Measurements from ENCODE around the gene RTKN. TPM values are rescaled to one million over a fixed set of nuclear protein-coding genes. Genes with fewer than 3 reads are reported as not detected.

RTKN gene, protein sequence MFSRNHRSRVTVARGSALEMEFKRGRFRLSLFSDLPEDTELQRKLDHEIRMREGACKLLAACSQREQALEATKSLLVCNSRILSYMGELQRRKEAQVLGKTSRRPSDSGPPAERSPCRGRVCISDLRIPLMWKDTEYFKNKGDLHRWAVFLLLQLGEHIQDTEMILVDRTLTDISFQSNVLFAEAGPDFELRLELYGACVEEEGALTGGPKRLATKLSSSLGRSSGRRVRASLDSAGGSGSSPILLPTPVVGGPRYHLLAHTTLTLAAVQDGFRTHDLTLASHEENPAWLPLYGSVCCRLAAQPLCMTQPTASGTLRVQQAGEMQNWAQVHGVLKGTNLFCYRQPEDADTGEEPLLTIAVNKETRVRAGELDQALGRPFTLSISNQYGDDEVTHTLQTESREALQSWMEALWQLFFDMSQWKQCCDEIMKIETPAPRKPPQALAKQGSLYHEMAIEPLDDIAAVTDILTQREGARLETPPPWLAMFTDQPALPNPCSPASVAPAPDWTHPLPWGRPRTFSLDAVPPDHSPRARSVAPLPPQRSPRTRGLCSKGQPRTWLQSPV
- total RNA-seq (10 to 100 TPM; 10.9 to 19.6 (median 15.3) TPM), polyA plus RNA-seq (10 to 100 TPM; 18.0 to 27.6 TPM)
- long read RNA-seq, donor 1, transcript RTKN-201 (12 exons, 2,220 nt) = minor isoform, 7 of 25 reads
- long read RNA-seq, donor 1, transcript RTKN-202 (12 exons, 2,142 nt) = major isoform, 9 of 25 reads
- long read RNA-seq, donor 1, partial matches to known transcripts = 2 of 25 reads
- long read RNA-seq, donor 1, other reads (novel, unspliced or antisense) = 6 of 25 reads
- long read RNA-seq, donor 2, transcript RTKN-201 (12 exons, 2,220 nt) = minor isoform, 8 of 50 reads
- long read RNA-seq, donor 2, transcript RTKN-202 (12 exons, 2,142 nt) = major isoform, 13 of 50 reads
- long read RNA-seq, donor 2, partial matches to known transcripts = 5 of 50 reads
- long read RNA-seq, donor 2, other reads (novel, unspliced or antisense) = 23 of 50 reads
- long read RNA-seq, donor 3, partial matches to known transcripts = 3 of 20 reads
- long read RNA-seq, donor 3, other reads (novel, unspliced or antisense) = 12 of 20 reads

DNA sequence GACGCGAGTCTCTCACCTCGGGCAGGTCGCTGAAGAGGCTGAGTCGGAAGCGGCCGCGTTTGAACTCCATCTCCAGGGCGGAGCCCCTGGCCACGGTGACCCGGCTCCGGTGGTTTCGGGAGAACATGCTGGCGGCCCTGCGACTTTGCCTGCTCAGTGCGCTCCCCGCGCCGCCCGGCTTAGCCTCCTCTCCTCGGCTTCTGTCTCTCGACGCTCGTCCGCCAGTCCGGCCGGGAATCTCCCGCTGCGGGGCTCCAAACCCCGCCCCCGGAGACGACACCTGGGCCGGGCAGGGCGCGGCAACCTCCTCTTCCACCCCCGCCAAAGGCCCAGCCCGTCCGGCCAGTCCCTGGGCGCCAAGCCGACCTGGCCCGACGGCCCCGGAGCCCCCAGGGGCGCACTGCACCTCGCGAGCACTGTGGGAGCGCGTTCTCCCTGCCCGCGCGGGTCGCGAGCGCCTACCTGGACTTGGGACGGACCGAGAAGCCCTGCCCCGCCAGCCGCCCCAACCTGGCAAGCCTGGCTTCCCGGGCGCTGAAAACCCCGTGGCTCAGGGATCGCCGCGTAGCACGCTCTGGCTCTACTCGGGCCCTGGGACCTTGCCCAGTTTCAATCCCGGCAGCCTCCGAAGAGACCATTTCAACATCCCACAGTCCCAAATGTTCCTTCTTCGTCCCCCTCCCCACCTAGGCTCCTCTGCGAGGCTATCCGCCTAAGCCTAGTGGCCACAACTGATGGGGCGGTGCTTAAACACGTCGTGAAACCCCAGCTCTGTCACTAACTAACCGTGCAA lies at the start of gene RTKN:
Gene RTKN, minus strand, starts transcription at position 248 of the 793 bp plus-strand sequence. Its CDS starts 121 bp downstream, at position 127.
- Histone ChIP-seq H3K4me1 (peaks cover 0 to 58% (median 35%) of the 10 kb centered on the region in 12 donors), H3K27ac (peak within 1 kb of the TSS; percentile 77 to 95 (median 86)), H3K4me3 (peak within 1 kb of the TSS; percentile 30 to 72 (median 60)), H3K36me3 (no peaks in the 10 kb centered on the region), H3K9me3 (no peaks in the 10 kb centered on the region), H3K27me3 (peaks cover 0 to 40% (median 0%) of the 10 kb centered on the region in 9 donors)
- peak in 1 of 5 donors; percentile 53 for DNase-seq
- ATAC-seq = peak in 2 of 4 donors; percentile 7 to 11
- 6 to 30% (median 13%) methylated on average over 49 to 75 of the region's 75 CpGs for WGBS, 4 donors
- TF ChIP-seq, protein P1, sequence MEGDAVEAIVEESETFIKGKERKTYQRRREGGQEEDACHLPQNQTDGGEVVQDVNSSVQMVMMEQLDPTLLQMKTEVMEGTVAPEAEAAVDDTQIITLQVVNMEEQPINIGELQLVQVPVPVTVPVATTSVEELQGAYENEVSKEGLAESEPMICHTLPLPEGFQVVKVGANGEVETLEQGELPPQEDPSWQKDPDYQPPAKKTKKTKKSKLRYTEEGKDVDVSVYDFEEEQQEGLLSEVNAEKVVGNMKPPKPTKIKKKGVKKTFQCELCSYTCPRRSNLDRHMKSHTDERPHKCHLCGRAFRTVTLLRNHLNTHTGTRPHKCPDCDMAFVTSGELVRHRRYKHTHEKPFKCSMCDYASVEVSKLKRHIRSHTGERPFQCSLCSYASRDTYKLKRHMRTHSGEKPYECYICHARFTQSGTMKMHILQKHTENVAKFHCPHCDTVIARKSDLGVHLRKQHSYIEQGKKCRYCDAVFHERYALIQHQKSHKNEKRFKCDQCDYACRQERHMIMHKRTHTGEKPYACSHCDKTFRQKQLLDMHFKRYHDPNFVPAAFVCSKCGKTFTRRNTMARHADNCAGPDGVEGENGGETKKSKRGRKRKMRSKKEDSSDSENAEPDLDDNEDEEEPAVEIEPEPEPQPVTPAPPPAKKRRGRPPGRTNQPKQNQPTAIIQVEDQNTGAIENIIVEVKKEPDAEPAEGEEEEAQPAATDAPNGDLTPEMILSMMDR (IDR thresholded peaks at IDR 0.05) = no peak
- no peak for TF ChIP-seq POLR2A (IDR thresholded peaks at IDR 0.05)
- intact Hi-C loops (cut with DNase I) = loop anchor here in 1 of 10 donors (2.0 kb wide), 1 partner anchor 13 kb away; the partner anchor contains the start of gene INO80B

DNA sequence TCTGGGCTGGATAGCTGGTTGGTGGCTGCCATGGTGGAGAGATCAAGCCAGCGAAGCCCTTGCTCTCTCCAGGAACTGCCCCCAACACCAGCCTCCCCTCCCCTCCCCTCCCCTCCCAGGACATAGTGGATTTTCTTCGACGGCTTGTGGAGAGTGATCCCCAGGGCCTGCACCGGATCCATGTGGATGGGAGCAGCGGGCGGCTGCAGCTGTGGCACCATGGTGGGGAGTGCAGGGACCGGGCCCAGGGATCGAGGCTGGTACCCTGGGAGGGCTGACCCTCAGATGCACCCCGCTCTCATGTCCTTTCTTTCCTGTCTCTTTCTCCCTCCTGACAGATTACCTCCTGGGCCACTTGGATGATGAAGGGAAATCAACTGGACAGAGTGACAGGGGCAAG lies 48.2 kb upstream of the RTKN start:
- DNase-seq (no peak), ATAC-seq (no peak)
- TF ChIP-seq POLR2A (IDR thresholded peaks at IDR 0.05) = no peak
- TF ChIP-seq, protein P1 (IDR thresholded peaks at IDR 0.05) = no peak
- 92 to 97% (median 92%) methylated on average over 9 of the region's 9 CpGs; no CpG with 5 or more reads in 1 of the 4 donors for WGBS, 4 donors
- no peaks in the 10 kb centered on the region for H3K4me1 ChIP-seq
- no peaks in the 10 kb centered on the region for H3K9me3 ChIP-seq
- H3K36me3 ChIP-seq = peaks cover 0 to 94% (median 69%) of the 10 kb centered on the region in 9 donors
- H3K27me3 ChIP-seq = no peaks in the 10 kb centered on the region
- no peak overlapping the region for H3K4me3 ChIP-seq
- H3K27ac ChIP-seq = no peak overlapping the region
- intact Hi-C loops (cut with DNase I) = loop anchor here in 1 of 10 donors (5.0 kb wide), 1 partner anchor 37 kb away; the partner anchor contains the start of genes AUP1, DQX1 and HTRA2

DNA sequence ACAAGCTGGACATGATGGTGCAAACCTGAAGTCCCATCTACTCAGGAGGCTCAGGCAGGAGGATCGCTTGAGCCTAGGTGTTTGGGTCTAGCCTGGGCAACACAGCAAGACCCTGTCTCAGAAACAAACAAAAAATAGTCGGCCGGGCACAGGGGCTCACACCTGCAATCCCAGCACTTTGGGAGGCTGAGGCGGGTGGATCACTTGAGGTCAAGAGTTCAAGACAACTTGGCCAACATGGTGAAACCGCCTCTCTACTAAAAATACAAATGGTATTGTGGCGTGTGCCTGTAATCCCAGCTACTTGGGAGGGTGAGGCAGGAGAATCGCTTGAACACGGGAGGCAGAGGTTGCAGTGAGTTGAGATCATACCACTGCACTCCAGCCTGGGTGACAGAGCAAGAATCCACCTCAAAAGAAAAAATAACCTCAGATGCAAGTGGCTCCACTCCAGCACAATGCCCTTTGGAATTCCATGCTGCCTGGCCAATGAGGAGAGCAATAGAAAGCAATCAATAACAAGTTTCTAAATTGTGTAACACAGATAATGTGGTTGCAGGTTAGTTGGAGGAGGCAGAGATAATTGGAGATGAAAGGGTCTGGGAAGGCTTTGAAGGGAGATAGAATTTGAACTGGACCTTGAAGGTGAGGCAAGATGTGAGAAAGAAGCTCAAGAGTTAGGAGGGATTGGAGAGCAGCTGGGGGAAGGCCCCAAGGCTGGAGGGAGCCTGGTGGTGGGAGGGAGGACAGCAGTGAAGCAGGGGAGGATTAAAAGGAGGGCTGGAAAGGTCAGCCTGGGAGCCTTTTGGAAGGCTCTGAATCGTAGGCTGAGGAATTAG lies 47.1 kb upstream of the RTKN start:
- no peak for DNase-seq
- peaks cover 0 to 7% (median 3%) of the 10 kb centered on the region in 12 donors for H3K4me1 ChIP-seq
- no peak overlapping the region for H3K4me3 ChIP-seq
- WGBS, 4 donors = 91 to 95% (median 93%) methylated on average over 9 of the region's 9 CpGs
- intact Hi-C loops (cut with DNase I) = loop anchor here in 1 of 10 donors (5.0 kb wide), 1 partner anchor 38 kb away; the partner anchor contains the start of genes AUP1, DQX1 and HTRA2
- H3K36me3 ChIP-seq = peaks cover 0 to 95% (median 64%) of the 10 kb centered on the region in 9 donors
- ATAC-seq = no peak
- H3K27me3 ChIP-seq = no peaks in the 10 kb centered on the region
- H3K27ac ChIP-seq = no peak overlapping the region
- TF ChIP-seq POLR2A (IDR thresholded peaks at IDR 0.05) = no peak
- TF ChIP-seq, protein P1 (IDR thresholded peaks at IDR 0.05) = no peak
- no peaks in the 10 kb centered on the region for H3K9me3 ChIP-seq

Data from heart left ventricle (tissue), 16 donors.